Hippocampal formation (tissue), 2 donors: Measurements from ENCODE around the gene ZNF587B.
"Not testable (repeated sequence)": the region's sequence is repeated elsewhere in the genome, so short reads cannot be mapped to it uniquely, and the experiment has no call there.

ENCODE experiments used
- DNase-seq, 2 donors: peaks; one replicate each; lab custom pipeline; 2025; lab: John Stamatoyannopoulos, UW

Gene ZNF587B

GRCh38 chr19:57870225-57870624 is 40.1 kb downstream of the ZNF587B start:
- no peak for DNase-seq

- no peak for DNase-seq
Observed at GRCh38 chr19:57872450-57872849, 42.4 kb downstream of the ZNF587B start.

- DNase-seq: not testable (repeated sequence)
Observed at GRCh38 chr19:57873883-57874799, 44.0 kb downstream of the ZNF587B start.

- DNase-seq: no peak
Observed at GRCh38 chr19:57886046-57886445, 55.9 kb downstream of the ZNF587B start.

- no peak for DNase-seq
Observed at GRCh38 chr19:57887195-57887941, 57.3 kb downstream of the ZNF587B start.

- DNase-seq: no peak
Observed at GRCh38 chr19:57888107-57888559, 58.0 kb downstream of the ZNF587B start.

- peak; percentile 57 to 76 for DNase-seq
Observed at GRCh38 chr19:57888560-57889231, 58.6 kb downstream of the ZNF587B start, which contains the start of gene ZNF814. Gene ZNF814, minus strand, starts transcription at chr19:57889037. Its CDS starts 235 bp downstream, at chr19:57888802.

- not testable (repeated sequence) for DNase-seq
Observed at GRCh38 chr19:57890706-57891105, 60.6 kb downstream of the ZNF587B start.
